GM10266 (cell line): Measurements from ENCODE around the gene CENPF.
"Not testable (repeated sequence)": the region's sequence is repeated elsewhere in the genome, so short reads cannot be mapped to it uniquely, and the experiment has no call there.

ENCODE experiments used
- DNase-seq: peaks from one replicate; pipeline ENCODE4 v3.0.0; 2012; ENCODE audit errors: extremely low spot score
- TF ChIP-seq, protein P1 (sequence below): IDR thresholded peaks from 2 replicates; pipeline ENCODE4 v1.5.1; 2012; ENCODE audit warnings: mild to moderate bottlenecking, low read depth; ENCODE audit not compliant: control insufficient read depth, insufficient read depth; ENCODE audit errors: missing control alignments

Gene CENPF

DNA sequence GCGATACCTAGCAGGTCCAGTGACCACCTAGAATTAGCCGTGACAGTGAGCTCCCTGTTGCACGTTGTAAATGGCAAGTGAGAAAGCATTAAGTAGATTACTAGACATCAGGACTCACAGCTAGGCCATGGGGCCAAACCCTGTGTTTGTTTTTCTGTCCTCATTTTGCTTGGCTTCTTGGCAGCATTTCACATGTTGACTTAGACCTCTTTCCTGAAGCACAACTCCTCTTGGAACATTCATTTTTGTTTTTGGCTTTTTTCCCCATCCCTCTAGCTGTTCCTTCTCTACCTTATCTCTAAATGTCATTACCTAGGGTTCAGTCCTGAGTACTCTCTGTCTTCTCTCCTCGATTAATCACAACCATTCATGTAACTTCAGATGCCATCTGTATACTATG is 34.7 kb upstream of the CENPF start:
- TF ChIP-seq, protein P1, sequence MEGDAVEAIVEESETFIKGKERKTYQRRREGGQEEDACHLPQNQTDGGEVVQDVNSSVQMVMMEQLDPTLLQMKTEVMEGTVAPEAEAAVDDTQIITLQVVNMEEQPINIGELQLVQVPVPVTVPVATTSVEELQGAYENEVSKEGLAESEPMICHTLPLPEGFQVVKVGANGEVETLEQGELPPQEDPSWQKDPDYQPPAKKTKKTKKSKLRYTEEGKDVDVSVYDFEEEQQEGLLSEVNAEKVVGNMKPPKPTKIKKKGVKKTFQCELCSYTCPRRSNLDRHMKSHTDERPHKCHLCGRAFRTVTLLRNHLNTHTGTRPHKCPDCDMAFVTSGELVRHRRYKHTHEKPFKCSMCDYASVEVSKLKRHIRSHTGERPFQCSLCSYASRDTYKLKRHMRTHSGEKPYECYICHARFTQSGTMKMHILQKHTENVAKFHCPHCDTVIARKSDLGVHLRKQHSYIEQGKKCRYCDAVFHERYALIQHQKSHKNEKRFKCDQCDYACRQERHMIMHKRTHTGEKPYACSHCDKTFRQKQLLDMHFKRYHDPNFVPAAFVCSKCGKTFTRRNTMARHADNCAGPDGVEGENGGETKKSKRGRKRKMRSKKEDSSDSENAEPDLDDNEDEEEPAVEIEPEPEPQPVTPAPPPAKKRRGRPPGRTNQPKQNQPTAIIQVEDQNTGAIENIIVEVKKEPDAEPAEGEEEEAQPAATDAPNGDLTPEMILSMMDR: no peak
- DNase-seq: no peak

- TF ChIP-seq, protein P1: no peak
- DNase-seq: no peak
Measured at GRCh38 chr1:214569357-214570004, 33.5 kb upstream of the CENPF start.

DNA sequence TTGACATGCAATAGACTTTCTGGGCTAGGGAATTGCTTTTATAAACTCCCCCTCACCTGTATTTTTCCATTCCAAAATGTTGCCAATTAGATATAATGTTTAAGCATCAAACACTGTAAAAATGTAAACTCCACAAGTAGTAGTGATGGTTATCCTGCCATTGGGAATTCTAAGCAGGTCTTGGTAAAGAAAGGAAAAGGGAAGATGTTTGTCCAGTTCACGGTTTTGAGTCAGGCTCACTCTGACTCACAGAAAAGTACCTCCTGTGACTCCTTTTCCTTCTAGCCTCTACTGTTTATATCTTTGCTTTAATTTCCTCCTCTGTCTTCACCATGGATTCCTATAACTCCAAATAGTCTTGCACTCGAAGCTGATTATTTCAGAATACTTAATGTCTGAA is 32.6 kb upstream of the CENPF start:
- TF ChIP-seq, protein P1: no peak
- DNase-seq: no peak

DNA sequence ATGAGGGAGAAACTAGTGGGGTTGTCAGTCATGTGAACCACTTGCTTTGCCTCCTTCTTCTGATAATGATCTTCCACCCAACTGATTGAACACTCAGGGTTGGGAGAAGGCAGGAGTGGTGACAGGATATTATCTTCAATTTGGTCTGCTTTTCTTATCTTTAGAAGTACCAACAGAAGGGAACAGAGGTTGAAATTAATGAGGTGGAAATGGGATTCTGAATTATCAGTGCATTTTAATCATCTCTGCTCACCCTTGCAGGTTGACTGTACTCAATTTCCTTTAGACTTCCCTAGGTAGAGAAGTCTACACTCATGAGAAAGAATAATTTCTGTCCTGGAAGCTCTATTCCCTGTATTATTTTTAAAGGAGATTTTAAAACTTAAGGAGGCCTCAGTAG is 31.7 kb upstream of the CENPF start:
- TF ChIP-seq, protein P1: no peak
- DNase-seq: no peak

DNA sequence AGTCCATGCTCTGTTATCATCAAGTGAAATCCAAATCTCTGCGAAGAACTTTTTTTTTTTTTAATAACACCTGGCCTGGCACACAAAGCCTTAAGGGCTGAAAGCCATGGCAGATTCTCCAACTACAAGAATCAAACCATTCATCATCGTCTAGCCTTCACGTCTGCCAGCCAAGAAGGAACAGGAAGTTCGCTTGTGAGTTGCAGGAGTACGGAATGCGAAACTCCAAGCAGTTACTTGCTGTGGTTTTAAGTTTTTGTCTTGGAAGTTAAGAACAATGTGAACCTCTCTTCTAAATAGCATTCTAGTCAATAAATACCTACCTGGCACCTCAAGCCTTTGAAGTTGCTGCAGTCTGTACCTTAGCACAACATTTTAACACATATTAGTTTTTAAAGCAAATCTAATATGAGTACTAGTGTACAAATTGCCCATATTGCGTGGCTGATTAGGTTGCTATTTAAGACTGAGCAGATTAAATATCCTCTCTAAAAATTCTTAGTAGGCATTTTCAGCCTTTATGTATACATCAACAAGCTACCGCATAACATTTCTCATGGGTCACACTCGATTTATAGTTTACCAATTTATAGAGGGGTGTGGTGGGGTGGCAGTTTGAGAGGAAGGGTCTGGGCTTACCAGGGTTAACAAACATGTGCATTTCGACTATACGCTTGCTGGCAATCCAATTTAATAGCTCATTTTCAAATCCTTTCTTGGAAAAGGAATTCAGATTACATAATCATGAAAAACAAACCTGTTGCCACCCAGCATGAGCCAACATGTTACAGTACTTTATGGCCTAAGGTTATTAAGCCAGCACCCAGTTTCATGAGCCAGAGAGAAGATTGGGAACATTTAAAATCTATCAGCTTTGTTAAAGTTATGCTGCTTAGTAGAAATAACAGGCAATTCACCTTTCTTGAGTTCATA is 29.3 kb upstream of the CENPF start:
- TF ChIP-seq, protein P1: no peak
- no peak for DNase-seq

DNA sequence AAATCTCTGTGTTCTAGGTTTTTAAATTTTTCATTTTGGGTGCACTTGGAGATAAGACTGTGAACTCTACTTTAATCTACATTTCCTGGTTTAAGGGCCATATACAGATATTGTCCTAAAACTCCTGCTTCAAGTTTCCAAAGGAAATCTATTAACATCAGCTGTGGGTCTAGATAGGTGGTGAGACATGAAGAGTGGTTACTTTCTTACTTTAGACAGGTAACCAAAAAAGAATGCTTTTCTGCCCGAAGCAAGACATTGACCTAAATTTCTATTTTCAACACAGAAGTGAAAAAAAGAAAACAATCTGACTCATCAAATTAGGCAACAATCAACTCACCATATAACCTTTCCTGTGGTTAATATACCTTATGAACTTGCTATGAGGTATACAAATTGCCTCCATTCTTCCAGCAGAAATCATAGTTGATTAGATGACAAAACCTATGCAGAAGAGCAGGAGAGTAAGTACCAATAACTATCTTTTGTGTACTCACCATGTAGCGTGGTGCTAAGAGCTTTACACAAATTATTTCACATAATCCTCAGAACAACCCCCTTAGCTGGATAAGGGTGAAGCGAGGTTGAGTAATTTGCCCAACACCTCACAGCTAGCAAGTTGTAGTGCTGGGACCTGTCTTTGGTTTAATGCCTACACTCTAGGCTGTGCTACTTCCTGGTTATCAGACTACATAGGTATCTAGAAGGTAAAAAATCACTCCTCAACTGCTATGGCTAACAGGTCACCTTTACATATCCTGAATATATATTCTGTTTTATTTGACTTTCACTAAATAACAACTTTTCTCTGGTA is 28.2 kb upstream of the CENPF start:
- TF ChIP-seq, protein P1: no peak
- DNase-seq: no peak

- not testable (repeated sequence) for DNase-seq
Measured at GRCh38 chr1:214576120-214576519, 26.9 kb upstream of the CENPF start.
